Dendritic cell treated with granulocyte-macrophage colony-stimulating factor and Interleukin-4, amounts not matched to agents 40 ng/mL and 50 ng/mL, for 4 days (primary cell): ENCODE data around the gene UBR4.
"Not testable (repeated sequence)": the region's sequence is repeated elsewhere in the genome, so short reads cannot be mapped to it uniquely, and the experiment has no call there.

ENCODE experiments used
- H3K27ac Mint-ChIP-seq: one replicate; pipeline ENCODE4 v1.8.0; 2022; ENCODE audit warnings: mild to moderate bottlenecking, mixed read lengths
- H3K27me3 Mint-ChIP-seq: one replicate; pipeline ENCODE4 v1.8.0; 2022; ENCODE audit warnings: mild to moderate bottlenecking, mixed read lengths
- H3K36me3 Mint-ChIP-seq: one replicate; pipeline ENCODE4 v1.8.0; 2022; ENCODE audit warnings: low read depth, mixed read lengths
- H3K4me1 Mint-ChIP-seq: one replicate; pipeline ENCODE4 v1.8.0; 2022; ENCODE audit warnings: low read depth, mixed read lengths
- H3K4me3 Mint-ChIP-seq: one replicate; pipeline ENCODE4 v1.8.0; 2022; ENCODE audit warnings: mild to moderate bottlenecking, moderate library complexity, mixed read lengths
- H3K9me3 Mint-ChIP-seq: one replicate; pipeline ENCODE4 v1.8.0; 2022; ENCODE audit warnings: mixed read lengths
- intact Hi-C: fragments of 100-400 bp; cut with micrococcal nuclease; formaldehyde crosslinking; loops from one replicate; pipeline ENCODE4 v1.15.0; 2022

Gene UBR4

DNA sequence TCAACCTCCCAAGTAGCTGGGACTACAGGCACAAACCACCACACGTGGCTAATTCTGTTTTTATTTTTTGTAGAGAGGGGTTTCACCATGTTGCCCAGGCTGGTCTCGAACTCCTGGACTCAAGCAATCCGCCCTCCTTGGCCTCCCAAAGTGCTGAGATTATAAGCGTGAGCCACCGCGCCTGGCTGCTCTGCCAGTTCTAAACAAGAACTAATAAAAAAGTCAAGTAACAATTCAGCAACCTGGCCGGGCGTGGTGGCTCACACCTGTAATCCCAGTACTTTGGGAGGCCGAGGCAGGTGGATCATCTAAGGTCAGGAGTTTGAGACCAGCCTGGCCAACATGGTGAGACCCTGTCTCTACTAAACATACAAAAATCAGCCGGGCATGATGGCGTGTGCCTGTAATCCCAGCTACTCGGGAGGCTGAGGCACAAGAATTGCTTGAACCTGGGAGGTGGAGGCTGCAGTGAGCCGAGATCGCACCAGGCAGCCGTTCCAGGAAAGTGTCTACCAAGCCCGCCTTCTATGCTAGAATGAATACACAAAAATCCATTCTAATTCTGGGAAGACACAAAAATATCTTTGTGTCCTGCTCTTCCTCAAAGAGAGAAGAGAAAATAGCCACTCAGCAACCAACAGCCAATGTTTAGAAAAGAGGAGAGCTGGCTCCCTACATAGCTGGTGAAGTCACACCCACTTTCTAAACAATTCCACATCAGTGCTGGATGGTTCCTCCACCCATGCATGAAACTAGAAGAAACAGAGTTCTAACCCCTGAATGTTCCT is 21.9 kb upstream of the UBR4 start:
- H3K4me3 Mint-ChIP-seq, H3K27me3 Mint-ChIP-seq, H3K9me3 Mint-ChIP-seq, H3K27ac Mint-ChIP-seq, H3K4me1 Mint-ChIP-seq, intact Hi-C loops: not testable (repeated sequence)
- H3K36me3 Mint-ChIP-seq, result peaks cover 100% of the 10 kb centered on the region

GRCh38 chr1:19229828-19230325 is 19.8 kb upstream of the UBR4 start:
- no peak overlapping the region for H3K27ac Mint-ChIP-seq
- peaks cover 98% of the 10 kb centered on the region for H3K36me3 Mint-ChIP-seq
- H3K4me1 Mint-ChIP-seq, result no peaks in the 10 kb centered on the region
- no peaks in the 10 kb centered on the region for H3K27me3 Mint-ChIP-seq
- intact Hi-C loops, result no loop called here
- H3K9me3 Mint-ChIP-seq, result no peaks in the 10 kb centered on the region
- no peak overlapping the region for H3K4me3 Mint-ChIP-seq

- Mint-ChIP-seq H3K4me1 (no peaks in the 10 kb centered on the region), H3K9me3 (no peaks in the 10 kb centered on the region), H3K27me3 (no peaks in the 10 kb centered on the region), H3K4me3 (no peak overlapping the region), H3K36me3 (peaks cover 98% of the 10 kb centered on the region), H3K27ac (no peak overlapping the region)
- intact Hi-C loops, result no loop called here
Measured at GRCh38 chr1:19229229-19229628, 19.2 kb upstream of the UBR4 start.

GRCh38 chr1:19222979-19223824 is 13.1 kb upstream of the UBR4 start:
- intact Hi-C loops, result no loop called here
- H3K27me3 Mint-ChIP-seq, result no peaks in the 10 kb centered on the region
- no peak overlapping the region for H3K4me3 Mint-ChIP-seq
- H3K4me1 Mint-ChIP-seq, result no peaks in the 10 kb centered on the region
- H3K36me3 Mint-ChIP-seq, result peaks cover 98% of the 10 kb centered on the region
- H3K27ac Mint-ChIP-seq, result no peak overlapping the region
- H3K9me3 Mint-ChIP-seq, result no peaks in the 10 kb centered on the region

DNA sequence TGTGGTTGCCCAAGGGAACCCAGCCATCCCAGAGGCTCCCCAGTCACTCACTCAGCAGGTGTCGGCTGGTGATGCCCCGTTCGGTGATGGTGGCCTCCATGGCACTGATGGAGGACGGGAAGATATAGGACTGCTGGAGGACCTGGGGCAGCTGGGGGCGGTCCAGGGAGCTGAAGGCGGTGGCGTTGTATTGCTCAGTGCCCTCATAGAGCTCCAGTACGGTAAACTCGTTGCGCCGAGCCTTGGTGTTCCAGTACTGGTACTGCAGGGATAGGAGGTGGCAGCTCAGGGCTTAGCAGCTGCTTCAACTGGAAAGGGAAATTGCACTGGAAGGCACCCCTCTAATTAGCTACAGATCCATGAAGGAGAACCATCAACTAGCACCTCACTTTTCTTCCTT is 12.5 kb upstream of the UBR4 start:
- Mint-ChIP-seq H3K4me1 (no peaks in the 10 kb centered on the region), H3K27me3 (no peaks in the 10 kb centered on the region), H3K27ac (no peak overlapping the region), H3K4me3 (no peak overlapping the region), H3K9me3 (no peaks in the 10 kb centered on the region), H3K36me3 (peaks cover 98% of the 10 kb centered on the region)
- intact Hi-C loops, result no loop called here

DNA sequence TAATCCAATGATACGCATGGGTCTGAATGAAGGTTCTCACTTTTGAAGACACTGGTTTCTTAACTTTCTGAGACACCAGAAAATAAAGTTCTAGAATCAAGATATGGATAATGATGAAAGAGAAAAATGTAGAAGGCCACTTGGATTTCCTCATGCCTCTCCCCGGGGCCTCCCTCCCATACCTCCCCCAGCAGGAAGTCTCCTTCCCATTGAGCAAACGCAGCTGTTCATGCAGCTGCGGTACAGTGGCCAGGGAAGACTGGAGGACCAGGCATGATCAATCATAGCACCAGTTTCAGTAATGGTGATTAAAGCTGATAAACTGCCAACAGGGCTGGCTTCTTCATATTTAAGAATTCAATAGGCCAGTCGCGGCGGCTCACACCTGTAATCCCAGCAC is 10.9 kb upstream of the UBR4 start:
- Mint-ChIP-seq H3K27ac (no peak overlapping the region), H3K4me3 (no peak overlapping the region), H3K36me3 (peaks cover 95% of the 10 kb centered on the region), H3K4me1 (no peaks in the 10 kb centered on the region), H3K9me3 (no peaks in the 10 kb centered on the region), H3K27me3 (no peaks in the 10 kb centered on the region)
- intact Hi-C loops, result no loop called here

DNA sequence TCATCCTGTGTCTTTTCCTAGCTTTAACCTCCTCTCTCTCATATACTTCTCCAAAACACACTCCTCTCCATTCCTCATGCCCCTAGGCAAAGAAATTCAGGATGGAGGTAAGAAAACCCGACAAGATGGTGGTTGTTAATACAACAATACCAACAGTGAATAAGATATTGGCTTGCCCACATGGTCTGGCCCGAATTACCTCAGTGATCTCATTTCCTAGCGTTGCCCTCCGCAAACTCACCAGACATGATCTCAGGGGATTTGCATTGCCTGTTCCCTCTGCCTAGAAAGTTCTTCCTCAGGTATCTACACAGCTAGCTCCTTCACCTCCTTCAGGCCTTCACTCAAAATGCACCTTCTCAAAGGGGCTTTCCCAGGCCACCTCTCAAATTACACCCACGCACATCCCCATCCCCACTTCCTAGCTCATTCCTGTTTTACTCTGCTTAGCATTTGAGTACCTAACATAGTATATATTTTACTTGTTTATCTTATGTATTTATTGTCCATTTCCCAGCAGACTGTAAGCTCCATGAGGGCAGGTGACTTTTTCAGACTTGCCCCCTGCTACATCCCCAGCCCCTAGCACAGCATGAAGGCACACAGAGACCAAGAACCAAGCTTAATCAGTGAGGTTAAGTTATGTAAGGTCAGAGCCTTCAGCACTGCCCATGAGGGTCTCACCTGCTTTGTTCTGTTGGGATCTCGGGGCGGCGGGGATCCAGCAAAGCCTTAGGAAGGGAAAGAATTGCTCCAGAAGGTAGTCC is 10.2 kb upstream of the UBR4 start:
- Mint-ChIP-seq H3K4me1 (no peaks in the 10 kb centered on the region), H3K27me3 (no peaks in the 10 kb centered on the region), H3K36me3 (peaks cover 91% of the 10 kb centered on the region), H3K27ac (no peak overlapping the region), H3K9me3 (no peaks in the 10 kb centered on the region), H3K4me3 (no peak overlapping the region)
- intact Hi-C loops, result no loop called here

DNA sequence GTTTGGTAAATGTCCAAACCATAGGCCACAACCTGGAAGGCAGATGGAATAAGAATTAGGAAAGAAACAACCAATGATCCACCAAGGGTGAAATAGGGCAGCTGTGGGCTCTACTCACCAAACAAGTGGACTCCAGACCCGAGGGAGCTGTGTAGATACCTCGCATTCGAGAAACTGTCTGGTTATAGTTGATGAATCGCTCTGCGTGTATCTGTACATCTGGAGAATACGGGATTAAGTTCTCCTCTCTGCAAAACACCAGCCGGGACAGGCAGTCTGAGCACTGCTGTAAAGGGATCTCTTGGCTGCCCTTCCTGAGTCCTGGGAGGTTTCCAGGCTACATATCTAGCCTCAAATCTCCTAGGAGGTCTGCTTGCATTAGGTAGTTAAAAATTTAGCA is 9.4 kb upstream of the UBR4 start:
- no peaks in the 10 kb centered on the region for H3K9me3 Mint-ChIP-seq
- H3K4me1 Mint-ChIP-seq, result no peaks in the 10 kb centered on the region
- no peaks in the 10 kb centered on the region for H3K27me3 Mint-ChIP-seq
- peaks cover 90% of the 10 kb centered on the region for H3K36me3 Mint-ChIP-seq
- H3K4me3 Mint-ChIP-seq, result no peak overlapping the region
- intact Hi-C loops, result no loop called here
- H3K27ac Mint-ChIP-seq, result no peak overlapping the region

- intact Hi-C loops, H3K27me3 Mint-ChIP-seq, H3K27ac Mint-ChIP-seq, H3K4me3 Mint-ChIP-seq, H3K9me3 Mint-ChIP-seq: not testable (repeated sequence)
- Mint-ChIP-seq H3K36me3 (peaks cover 87% of the 10 kb centered on the region), H3K4me1 (peaks cover 15% of the 10 kb centered on the region)
Measured at GRCh38 chr1:19216585-19216984, 6.5 kb upstream of the UBR4 start.

GRCh38 chr1:19213580-19213979 is 3.5 kb upstream of the UBR4 start:
- H3K27me3 Mint-ChIP-seq, result no peaks in the 10 kb centered on the region
- H3K36me3 Mint-ChIP-seq, result peaks cover 75% of the 10 kb centered on the region
- H3K4me3 Mint-ChIP-seq, result no peak overlapping the region
- no peak overlapping the region for H3K27ac Mint-ChIP-seq
- H3K4me1 Mint-ChIP-seq, result peaks cover 25% of the 10 kb centered on the region
- intact Hi-C loops, result loop anchor here (5.0 kb wide), 1 partner anchor 39 kb away; the partner anchor contains the start of genes EMC1 and MRTO4
- H3K9me3 Mint-ChIP-seq, result no peaks in the 10 kb centered on the region

DNA sequence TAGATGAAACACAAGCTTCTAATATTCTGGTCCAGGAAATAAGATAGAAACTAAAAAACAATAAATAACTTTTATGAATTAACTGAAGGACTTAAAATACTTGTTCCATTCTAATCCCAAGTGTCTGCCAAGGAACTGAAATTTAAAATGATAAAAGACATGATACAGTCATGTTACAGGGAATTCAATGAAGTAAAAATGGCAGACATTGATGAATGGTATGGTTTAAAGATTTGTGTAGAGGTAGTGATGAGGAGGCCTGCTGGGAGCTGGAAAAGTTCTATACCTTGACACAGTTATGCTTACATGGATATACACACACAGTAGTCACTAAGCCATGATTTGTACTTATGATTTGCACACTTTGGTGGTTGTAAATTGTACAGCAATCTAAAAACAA is 2.1 kb upstream of the UBR4 start:
- no peak overlapping the region for H3K27ac Mint-ChIP-seq
- peaks cover 38% of the 10 kb centered on the region for H3K4me1 Mint-ChIP-seq
- intact Hi-C loops, result loop anchor here (5.0 kb wide), 1 partner anchor 40 kb away; the partner anchor contains the start of genes EMC1 and MRTO4
- no peaks in the 10 kb centered on the region for H3K9me3 Mint-ChIP-seq
- H3K36me3 Mint-ChIP-seq, result peaks cover 61% of the 10 kb centered on the region
- no peaks in the 10 kb centered on the region for H3K27me3 Mint-ChIP-seq
- H3K4me3 Mint-ChIP-seq, result no peak overlapping the region

- intact Hi-C loops, result loop anchor here (5.0 kb wide), 1 partner anchor 41 kb away; the partner anchor contains the start of genes EMC1 and MRTO4
- Mint-ChIP-seq H3K27ac (peak overlapping the region; percentile 93), H3K36me3 (peaks cover 54% of the 10 kb centered on the region), H3K4me1 (peaks cover 45% of the 10 kb centered on the region), H3K27me3 (no peaks in the 10 kb centered on the region), H3K4me3 (peak overlapping the region; percentile 84), H3K9me3 (no peaks in the 10 kb centered on the region)
Measured at GRCh38 chr1:19210772-19211549, 895 bp upstream of the UBR4 start.

GRCh38 chr1:19209439-19209989 is 552 bp downstream of the UBR4 start:
- Mint-ChIP-seq H3K9me3 (no peaks in the 10 kb centered on the region), H3K4me3 (peak overlapping the region; percentile 84)

More at GRCh38 chr1:19209439-19209989, 552 bp downstream of the UBR4 start:
- intact Hi-C loops, result no loop called here
- H3K27ac Mint-ChIP-seq, result peak overlapping the region; percentile 93
- no peaks in the 10 kb centered on the region for H3K27me3 Mint-ChIP-seq
- peaks cover 44% of the 10 kb centered on the region for H3K36me3 Mint-ChIP-seq
- peaks cover 59% of the 10 kb centered on the region for H3K4me1 Mint-ChIP-seq
